ENCODE measurements around the gene TIMP1. TPM values are rescaled to one million over a fixed set of nuclear protein-coding genes. Genes with fewer than 3 reads are reported as not detected.
"Not testable (repeated sequence)": the region's sequence is repeated elsewhere in the genome, so short reads cannot be mapped to it uniquely, and the experiment has no call there.

The TIMP1 gene
- total RNA-seq, 2 donors from 2014 or later, result 9.1 to 12.5 TPM

GRCh38 chrX:47597222-47597621 is 15.0 kb downstream of the TIMP1 start:
- ATAC-seq, result no peak
- Mint-ChIP-seq H3K4me1 (ENCODE audit: low read depth in 2 of 2) (peaks cover 2 to 9% of the 10 kb centered on the region in 2 donors), H3K36me3 (peaks cover 12% of the 10 kb centered on the region), H3K4me3 (no peak overlapping the region), H3K27me3 (peaks cover 0 to 15% of the 10 kb centered on the region in 2 donors), H3K27ac (no peak overlapping the region), H3K9me3 (peaks cover 7% of the 10 kb centered on the region)
- no peak for DNase-seq (ENCODE audit: low spot score)

DNA sequence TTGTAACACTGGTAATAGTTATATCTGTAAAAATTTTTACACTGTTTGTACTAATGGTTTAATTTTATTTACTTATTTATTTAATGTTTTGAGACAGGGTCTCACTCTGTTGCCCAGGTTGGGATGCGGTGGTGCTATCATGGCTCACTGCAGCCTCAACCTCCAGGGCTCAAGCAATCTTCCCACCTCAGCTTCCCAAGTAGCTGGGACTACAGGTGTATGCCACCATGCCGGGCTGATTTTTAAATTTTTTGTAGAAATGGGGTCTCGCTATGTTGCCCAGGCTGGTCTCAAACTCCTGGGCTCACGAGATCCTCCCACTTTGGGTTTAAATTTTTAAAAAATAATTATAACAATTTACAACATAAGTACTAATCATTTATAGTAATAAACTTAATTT is 20.9 kb downstream of the TIMP1 start:
- not testable (repeated sequence) for H3K9me3 Mint-ChIP-seq; H3K36me3 Mint-ChIP-seq; DNase-seq (ENCODE audit: low spot score); ATAC-seq; H3K4me1 Mint-ChIP-seq (ENCODE audit: low read depth in 2 of 2); H3K27ac Mint-ChIP-seq; H3K4me3 Mint-ChIP-seq
- peaks cover 0 to 20% of the 10 kb centered on the region in 2 donors for H3K27me3 Mint-ChIP-seq

- DNase-seq (ENCODE audit: low spot score), result no peak
- Mint-ChIP-seq H3K27me3 (peaks cover 0 to 21% of the 10 kb centered on the region in 2 donors), H3K9me3 (no peaks in the 10 kb centered on the region), H3K27ac (no peak overlapping the region), H3K36me3 (no peaks in the 10 kb centered on the region), H3K4me3 (no peak overlapping the region), H3K4me1 (ENCODE audit: low read depth in 2 of 2) (peaks cover 0 to 5% of the 10 kb centered on the region in 2 donors)
- no peak for ATAC-seq
These were observed 22.8 kb downstream of the TIMP1 start for GRCh38 chrX:47605024-47605423.

GRCh38 chrX:47607091-47607490 is 24.9 kb downstream of the TIMP1 start:
- peaks cover 0 to 5% of the 10 kb centered on the region in 2 donors for H3K4me1 Mint-ChIP-seq (ENCODE audit: low read depth in 2 of 2)

GRCh38 chrX:47608130-47608810 is 26.0 kb downstream of the TIMP1 start:
- H3K9me3 Mint-ChIP-seq, result no peaks in the 10 kb centered on the region
- H3K27ac Mint-ChIP-seq, result no peak overlapping the region
- H3K27me3 Mint-ChIP-seq, result peaks cover 0 to 20% of the 10 kb centered on the region in 2 donors
- ATAC-seq (no peak), DNase-seq (ENCODE audit: low spot score) (no peak)
- H3K36me3 Mint-ChIP-seq, result no peaks in the 10 kb centered on the region
- H3K4me3 Mint-ChIP-seq, result no peak overlapping the region
- peaks cover 0 to 5% of the 10 kb centered on the region in 2 donors for H3K4me1 Mint-ChIP-seq (ENCODE audit: low read depth in 2 of 2)

More at GRCh38 chrX:47607091-47607490, 24.9 kb downstream of the TIMP1 start:
- no peaks in the 10 kb centered on the region for H3K36me3 Mint-ChIP-seq
- H3K9me3 Mint-ChIP-seq, result no peaks in the 10 kb centered on the region
- no peak for DNase-seq (ENCODE audit: low spot score)
- H3K27ac Mint-ChIP-seq, result no peak overlapping the region
- peaks cover 0 to 17% of the 10 kb centered on the region in 2 donors for H3K27me3 Mint-ChIP-seq
- no peak for ATAC-seq
- no peak overlapping the region for H3K4me3 Mint-ChIP-seq

DNA sequence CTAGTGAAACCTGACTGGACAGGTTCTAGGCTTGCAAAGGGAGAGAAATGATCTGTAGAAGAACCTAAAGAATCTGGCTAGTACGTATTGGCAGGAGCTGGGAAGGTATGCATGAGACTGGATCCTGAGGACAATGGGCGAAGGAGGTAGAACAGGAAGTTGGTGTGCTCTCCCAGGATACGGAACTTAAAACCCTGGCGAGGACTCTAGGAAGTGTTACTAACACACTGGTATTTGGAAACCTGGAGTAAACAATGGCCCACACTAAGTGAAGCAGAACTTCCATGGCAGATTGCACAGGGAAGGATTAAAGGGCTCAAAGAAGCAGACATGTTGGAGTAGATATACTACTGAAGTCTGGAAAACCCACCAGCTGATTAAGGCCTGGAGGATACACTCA is 28.3 kb downstream of the TIMP1 start:
- Mint-ChIP-seq H3K4me3 (no peak overlapping the region), H3K9me3 (no peaks in the 10 kb centered on the region), H3K4me1 (ENCODE audit: low read depth in 2 of 2) (peaks cover 0 to 4% of the 10 kb centered on the region in 2 donors), H3K27me3 (peaks cover 0 to 16% of the 10 kb centered on the region in 2 donors), H3K27ac (no peak overlapping the region), H3K36me3 (no peaks in the 10 kb centered on the region)
- ATAC-seq, result no peak
- DNase-seq (ENCODE audit: low spot score), result no peak

- no peaks in the 10 kb centered on the region for H3K36me3 Mint-ChIP-seq
- H3K27ac Mint-ChIP-seq, result no peak overlapping the region
- H3K4me3 Mint-ChIP-seq, result no peak overlapping the region
- H3K9me3 Mint-ChIP-seq, result no peaks in the 10 kb centered on the region
- H3K27me3 Mint-ChIP-seq, result peaks cover 6 to 18% of the 10 kb centered on the region in 2 donors
- no peak for DNase-seq (ENCODE audit: low spot score)
- peaks cover 0 to 2% of the 10 kb centered on the region in 2 donors for H3K4me1 Mint-ChIP-seq (ENCODE audit: low read depth in 2 of 2)
- ATAC-seq, result no peak
These were observed 29.3 kb downstream of the TIMP1 start for GRCh38 chrX:47611489-47611888.

GRCh38 chrX:47611926-47612325 is 29.7 kb downstream of the TIMP1 start:
- Mint-ChIP-seq H3K9me3 (no peaks in the 10 kb centered on the region), H3K36me3 (no peaks in the 10 kb centered on the region), H3K4me3 (no peak overlapping the region), H3K27me3 (peaks cover 10 to 22% of the 10 kb centered on the region in 2 donors), H3K4me1 (ENCODE audit: low read depth in 2 of 2) (peaks cover 0 to 2% of the 10 kb centered on the region in 2 donors), H3K27ac (no peak overlapping the region)
- DNase-seq (ENCODE audit: low spot score) (no peak), ATAC-seq (no peak)

- H3K4me3 Mint-ChIP-seq, result no peak overlapping the region
- H3K27me3 Mint-ChIP-seq, result peaks cover 14 to 23% of the 10 kb centered on the region in 2 donors
- no peaks in the 10 kb centered on the region for H3K9me3 Mint-ChIP-seq
- H3K27ac Mint-ChIP-seq, result no peak overlapping the region
- H3K4me1 Mint-ChIP-seq (ENCODE audit: low read depth in 2 of 2), result peaks cover 0 to 2% of the 10 kb centered on the region in 2 donors
- DNase-seq (ENCODE audit: low spot score) (no peak), ATAC-seq (no peak)
- no peaks in the 10 kb centered on the region for H3K36me3 Mint-ChIP-seq
These were observed 30.2 kb downstream of the TIMP1 start for GRCh38 chrX:47612418-47612817.

- H3K36me3 Mint-ChIP-seq, result no peaks in the 10 kb centered on the region
- ATAC-seq, result no peak
- H3K27me3 Mint-ChIP-seq, result peaks cover 21 to 27% of the 10 kb centered on the region in 2 donors
- no peak for DNase-seq (ENCODE audit: low spot score)
- no peak overlapping the region for H3K4me3 Mint-ChIP-seq
- no peak overlapping the region for H3K27ac Mint-ChIP-seq
- H3K9me3 Mint-ChIP-seq, result no peaks in the 10 kb centered on the region
- H3K4me1 Mint-ChIP-seq (ENCODE audit: low read depth in 2 of 2), result peaks cover 0 to 2% of the 10 kb centered on the region in 2 donors
These were observed 30.8 kb downstream of the TIMP1 start for GRCh38 chrX:47613082-47613481.

- Mint-ChIP-seq H3K36me3 (no peaks in the 10 kb centered on the region), H3K4me3 (no peak overlapping the region), H3K27ac (no peak overlapping the region), H3K27me3 (peaks cover 28 to 29% of the 10 kb centered on the region in 2 donors), H3K9me3 (no peaks in the 10 kb centered on the region), H3K4me1 (ENCODE audit: low read depth in 2 of 2) (peaks cover 0 to 5% of the 10 kb centered on the region in 2 donors)
- DNase-seq (ENCODE audit: low spot score), result no peak
- ATAC-seq, result no peak
These were observed 32.4 kb downstream of the TIMP1 start for GRCh38 chrX:47614618-47615017.

- ATAC-seq (no peak), DNase-seq (ENCODE audit: low spot score) (no peak)
- H3K27me3 Mint-ChIP-seq, result peaks cover 34 to 48% of the 10 kb centered on the region in 2 donors
- H3K4me3 Mint-ChIP-seq, result peak overlapping the region; percentile 57
- peak overlapping the region in 1 of 2 donors; percentile 40 for H3K27ac Mint-ChIP-seq
- H3K4me1 Mint-ChIP-seq (ENCODE audit: low read depth in 2 of 2), result peaks cover 0 to 12% of the 10 kb centered on the region in 2 donors
- no peaks in the 10 kb centered on the region for H3K9me3 Mint-ChIP-seq
- H3K36me3 Mint-ChIP-seq, result no peaks in the 10 kb centered on the region
These were observed 36.8 kb downstream of the TIMP1 start for GRCh38 chrX:47618923-47619485.

DNA sequence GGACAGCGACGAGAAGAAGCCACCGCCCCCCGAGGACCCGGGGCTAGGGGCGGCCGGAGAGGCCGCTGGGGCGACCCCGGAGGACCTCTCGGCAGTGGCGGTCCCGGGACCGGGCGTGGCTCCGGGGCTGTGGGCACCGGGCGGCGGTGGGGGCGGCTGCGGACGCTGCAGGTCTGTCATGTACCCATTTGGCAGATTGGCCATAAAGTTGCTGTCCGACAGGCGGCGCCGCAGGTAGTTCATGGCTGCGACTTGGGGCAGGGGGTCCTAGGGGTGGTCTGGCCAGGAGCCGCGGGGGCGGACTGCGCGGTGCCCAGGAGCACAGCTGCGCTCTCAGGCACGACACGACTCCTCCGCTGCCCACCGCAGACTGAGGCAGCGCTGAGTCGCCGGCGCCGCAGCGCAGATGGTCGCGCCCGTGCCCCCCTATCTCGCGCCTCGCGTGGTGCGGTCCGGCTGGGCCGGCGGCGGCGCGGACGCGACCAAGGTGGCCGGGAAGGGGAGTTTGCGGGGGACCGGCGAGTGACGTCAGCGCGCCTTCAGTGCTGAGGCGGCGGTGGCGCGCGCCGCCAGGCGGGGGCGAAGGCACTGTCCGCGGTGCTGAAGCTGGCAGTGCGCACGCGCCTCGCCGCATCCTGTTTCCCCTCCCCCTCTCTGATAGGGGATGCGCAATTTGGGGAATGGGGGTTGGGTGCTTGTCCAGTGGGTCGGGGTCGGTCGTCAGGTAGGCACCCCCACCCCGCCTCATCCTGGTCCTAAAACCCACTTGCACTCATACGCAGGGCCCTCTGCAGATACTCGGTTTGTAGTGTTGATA is 37.5 kb downstream of the TIMP1 start, which contains the start of gene SYN1:
TSS of gene SYN1 (minus strand) at position 372 of the 817 bp plus-strand sequence. CDS start at position 243, 129 bp downstream.
- Mint-ChIP-seq H3K36me3 (no peaks in the 10 kb centered on the region), H3K4me1 (ENCODE audit: low read depth in 2 of 2) (peaks cover 0 to 14% of the 10 kb centered on the region in 2 donors), H3K27me3 (peaks cover 37 to 50% of the 10 kb centered on the region in 2 donors), H3K4me3 (peak within 1 kb of the TSS; percentile 57), H3K9me3 (no peaks in the 10 kb centered on the region), H3K27ac (peak within 1 kb of the TSS in 1 of 2 donors; percentile 40)
- ATAC-seq (peak; percentile 93 to 96), DNase-seq (ENCODE audit: low spot score) (peak; percentile 85)
